Cerebellar nuclear complex (tissue), 1 donor: Measurements from ENCODE around the gene HMOX1.
"Not testable (repeated sequence)": the region's sequence is repeated elsewhere in the genome, so short reads cannot be mapped to it uniquely, and the experiment has no call there.

Source experiments
- DNase-seq, 2 experiments: peaks; one replicate each; lab custom pipeline; 2025; lab: John Stamatoyannopoulos, UW

The HMOX1 gene

DNA sequence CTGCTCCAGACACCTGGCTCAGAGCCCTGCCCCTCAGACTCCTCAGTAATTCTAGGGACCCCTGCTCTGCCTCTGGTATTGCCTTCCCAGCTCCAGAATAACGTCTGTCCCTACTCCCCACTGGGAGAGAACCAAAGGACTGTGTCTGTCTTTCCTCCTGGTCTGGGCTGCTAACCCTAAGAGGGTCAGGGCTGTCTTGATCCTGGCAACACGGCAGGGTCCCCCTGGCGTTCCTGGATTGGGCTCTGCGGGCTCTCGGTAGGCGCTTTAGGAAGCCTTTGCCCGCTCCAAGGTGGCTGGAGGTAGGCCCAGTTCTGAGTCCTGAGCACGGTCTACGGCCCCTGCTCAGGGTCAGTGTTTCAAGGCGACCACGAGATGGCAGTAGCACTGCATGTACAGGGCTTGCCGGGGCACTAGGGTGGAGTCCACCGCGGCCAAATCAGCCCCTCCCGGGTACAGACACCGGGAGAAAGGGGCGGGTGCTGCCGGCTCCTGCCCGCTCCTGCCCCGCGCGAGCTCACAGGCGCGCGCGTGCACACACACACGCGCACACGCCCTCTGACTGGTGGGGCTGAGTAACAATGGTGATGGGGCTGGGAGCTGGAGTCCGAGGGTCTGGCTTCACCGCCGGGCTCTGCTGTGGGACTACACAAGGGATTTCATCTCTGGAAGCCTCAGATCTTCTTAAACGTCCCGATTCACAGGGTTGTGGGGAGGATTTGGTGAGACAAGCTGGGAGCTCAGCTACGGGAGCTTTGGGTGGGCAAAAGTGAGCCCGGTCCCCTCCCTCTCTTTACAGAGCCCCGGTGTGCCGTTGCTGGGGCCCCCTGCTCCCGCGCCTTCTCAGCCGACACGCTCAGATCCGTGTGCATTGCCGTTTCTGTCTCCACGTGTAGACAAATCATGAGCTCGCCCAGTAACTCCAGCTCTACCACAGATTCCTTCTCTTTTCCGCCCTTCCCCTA lies 30.1 kb upstream of the HMOX1 start:
- peak; percentile 47 to 88 for DNase-seq

GRCh38 chr22:35352214-35353111 lies 28.4 kb upstream of the HMOX1 start:
- no peak for DNase-seq

- DNase-seq: no peak
Measured at GRCh38 chr22:35353318-35353717, 27.6 kb upstream of the HMOX1 start.

DNA sequence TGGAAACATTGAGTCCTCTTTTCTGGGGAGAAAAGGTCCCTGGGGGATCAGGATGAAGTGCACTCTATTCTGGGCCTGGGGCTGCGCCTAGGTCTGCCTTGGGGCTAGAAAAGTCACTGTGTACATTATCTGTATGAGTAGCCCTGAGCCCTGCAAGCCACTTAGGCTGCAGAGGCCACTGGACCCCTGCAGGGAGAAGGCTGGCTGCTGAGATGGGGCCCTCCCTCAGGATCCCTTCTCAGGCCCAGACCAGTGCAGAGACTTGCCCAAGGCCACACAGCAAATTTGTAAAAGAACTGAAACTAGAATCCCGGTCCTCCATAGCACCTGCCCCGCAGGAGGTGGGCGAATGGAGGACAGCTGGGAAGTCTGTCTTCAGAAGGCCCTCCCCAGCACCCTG lies 26.8 kb upstream of the HMOX1 start:
- DNase-seq: no peak

DNA sequence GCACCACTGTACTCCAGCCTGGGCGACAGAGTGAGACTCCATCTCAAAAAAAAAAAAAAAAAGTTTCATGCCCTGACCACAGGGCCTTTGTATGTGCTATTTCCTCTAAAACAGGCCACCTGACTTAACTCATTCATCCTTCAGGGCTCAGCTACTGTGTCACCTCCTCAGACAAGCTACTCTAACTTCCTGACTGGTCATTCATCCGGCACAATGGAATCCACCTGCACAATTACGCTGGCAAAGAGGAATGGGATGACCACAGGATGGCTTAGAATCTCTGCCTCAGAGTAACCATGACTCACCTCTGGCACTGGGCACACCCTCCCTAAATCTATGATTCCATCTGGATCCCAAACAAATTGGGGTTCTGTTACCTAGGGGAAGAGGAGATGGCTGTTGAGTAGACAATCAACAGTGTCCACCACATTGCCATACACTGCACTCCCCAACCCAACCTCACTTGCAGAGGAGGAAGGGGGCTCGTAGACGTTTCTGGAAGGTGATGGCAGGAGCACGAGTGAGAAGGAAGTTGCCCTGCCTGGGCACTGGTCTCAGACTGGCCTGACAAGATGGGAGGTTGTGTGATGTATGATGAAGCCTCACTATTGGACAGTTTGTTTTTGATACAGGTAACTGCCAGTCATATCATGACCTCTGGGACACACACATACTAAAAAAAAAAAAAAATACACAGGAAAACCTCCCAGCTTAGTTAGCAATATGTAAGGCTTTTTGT lies 22.8 kb upstream of the HMOX1 start:
- no peak for DNase-seq

- DNase-seq: no peak
Measured at GRCh38 chr22:35359380-35360065, 21.4 kb upstream of the HMOX1 start.

GRCh38 chr22:35361001-35361558 lies 19.8 kb upstream of the HMOX1 start:
- no peak for DNase-seq

- DNase-seq: no peak
Measured at GRCh38 chr22:35363566-35364086, 17.3 kb upstream of the HMOX1 start.

GRCh38 chr22:35364230-35364629 lies 16.7 kb upstream of the HMOX1 start:
- DNase-seq: not testable (repeated sequence)

DNA sequence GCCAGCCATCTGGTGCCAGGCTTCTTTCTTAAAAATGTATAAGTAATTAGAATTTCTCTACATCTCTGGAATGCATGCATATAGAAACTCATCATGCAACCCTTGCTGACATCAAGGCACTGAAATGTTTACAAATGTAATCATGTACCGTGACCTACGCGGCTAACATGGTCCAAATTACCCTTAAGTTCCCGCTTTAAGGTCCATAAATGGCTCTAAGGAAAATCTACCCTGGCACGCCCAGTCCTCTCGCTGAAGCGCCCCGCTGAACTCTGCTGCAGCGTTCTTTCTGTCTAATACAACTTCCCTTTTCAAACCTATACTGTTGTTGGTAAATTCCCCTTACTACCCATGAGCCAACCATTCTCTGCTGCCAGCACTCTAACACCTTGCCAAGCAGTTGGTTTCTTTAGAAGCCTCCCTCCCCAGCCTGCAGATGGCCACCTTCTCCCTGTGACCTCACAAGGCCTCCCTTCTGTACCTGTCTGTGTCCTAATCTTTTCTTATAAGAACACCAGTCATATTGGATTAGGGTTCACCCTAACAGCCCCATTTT lies 13.5 kb upstream of the HMOX1 start:
- no peak for DNase-seq

DNA sequence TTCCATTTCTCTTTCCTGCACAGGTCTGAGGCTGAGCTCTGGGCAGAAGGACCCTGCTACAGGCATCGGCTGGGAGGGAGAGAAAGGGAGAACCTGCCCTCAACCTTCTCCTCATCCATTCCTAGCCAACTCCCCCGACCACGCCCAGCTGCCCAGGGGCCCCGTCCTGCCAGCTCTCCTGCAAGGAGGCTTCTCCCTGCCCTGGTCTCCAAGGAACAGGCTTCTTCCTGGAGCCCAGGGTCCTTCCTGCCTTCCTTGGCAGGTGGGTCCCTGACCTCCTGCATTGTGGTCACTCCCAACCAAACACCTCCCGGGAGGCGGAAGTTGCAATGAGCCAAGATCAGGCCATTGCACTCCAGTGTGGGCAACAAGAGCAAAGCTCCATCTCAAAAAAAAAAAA lies 12.5 kb upstream of the HMOX1 start:
- DNase-seq: no peak

- DNase-seq: no peak
Measured at GRCh38 chr22:35369996-35370395, 10.9 kb upstream of the HMOX1 start.

DNA sequence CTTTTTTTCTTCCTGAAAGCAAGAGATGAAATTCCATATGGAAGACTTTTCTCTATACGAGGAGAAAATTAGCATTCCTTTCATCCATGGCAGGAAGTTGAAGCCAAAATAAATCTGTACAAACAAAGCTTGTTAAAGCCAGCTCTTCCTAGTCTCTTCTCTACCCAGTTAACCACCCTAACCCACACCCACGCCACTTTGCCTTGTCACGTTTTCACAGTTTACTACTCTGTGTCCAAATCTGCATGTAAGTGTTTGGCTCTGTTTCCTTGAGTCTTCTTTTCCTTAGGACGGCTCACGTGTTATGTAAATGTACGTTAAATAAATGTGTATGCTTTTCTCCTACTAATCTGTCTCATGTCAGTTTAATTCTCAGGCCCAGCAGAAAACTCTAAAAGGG lies 7.1 kb upstream of the HMOX1 start:
- no peak for DNase-seq

DNA sequence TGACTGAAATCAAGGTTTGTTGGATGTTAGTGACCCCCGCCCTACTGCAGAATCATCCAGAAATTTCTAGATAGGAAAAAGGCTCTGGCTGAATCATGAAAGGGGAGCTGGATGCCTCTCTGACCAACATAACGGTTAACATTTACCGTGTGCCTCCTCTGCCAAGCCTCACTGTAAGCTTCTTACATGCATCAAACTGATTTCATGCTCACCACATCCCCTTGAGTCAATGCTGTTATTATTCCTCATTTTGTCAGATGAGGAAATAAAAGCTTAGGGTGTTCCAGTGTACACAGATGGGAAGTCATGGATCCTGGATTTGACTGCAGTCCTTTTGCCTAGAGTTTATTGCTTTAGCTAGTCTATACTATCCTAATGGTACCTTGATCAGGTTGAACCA lies 5.9 kb upstream of the HMOX1 start:
- no peak for DNase-seq

DNA sequence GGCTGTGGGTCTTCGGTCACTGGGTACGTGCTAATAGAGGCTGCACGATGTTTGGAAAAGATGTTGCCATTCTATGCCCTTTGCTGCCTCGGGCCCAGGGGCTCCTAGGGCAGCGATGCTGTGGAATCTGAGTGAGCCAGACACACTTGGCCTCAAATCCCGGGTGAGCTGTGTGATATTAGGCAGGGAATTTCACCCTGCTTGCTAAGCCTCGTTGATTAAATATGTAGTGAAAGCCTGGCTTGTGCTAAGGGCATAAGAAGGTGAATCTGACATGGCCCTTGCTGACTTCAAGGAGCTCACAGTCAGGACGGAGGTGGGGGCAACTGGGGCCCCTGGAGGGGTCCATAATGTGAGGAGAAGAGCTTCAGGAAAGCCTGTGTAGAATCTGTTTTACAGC lies 5.4 kb upstream of the HMOX1 start:
- DNase-seq: no peak

DNA sequence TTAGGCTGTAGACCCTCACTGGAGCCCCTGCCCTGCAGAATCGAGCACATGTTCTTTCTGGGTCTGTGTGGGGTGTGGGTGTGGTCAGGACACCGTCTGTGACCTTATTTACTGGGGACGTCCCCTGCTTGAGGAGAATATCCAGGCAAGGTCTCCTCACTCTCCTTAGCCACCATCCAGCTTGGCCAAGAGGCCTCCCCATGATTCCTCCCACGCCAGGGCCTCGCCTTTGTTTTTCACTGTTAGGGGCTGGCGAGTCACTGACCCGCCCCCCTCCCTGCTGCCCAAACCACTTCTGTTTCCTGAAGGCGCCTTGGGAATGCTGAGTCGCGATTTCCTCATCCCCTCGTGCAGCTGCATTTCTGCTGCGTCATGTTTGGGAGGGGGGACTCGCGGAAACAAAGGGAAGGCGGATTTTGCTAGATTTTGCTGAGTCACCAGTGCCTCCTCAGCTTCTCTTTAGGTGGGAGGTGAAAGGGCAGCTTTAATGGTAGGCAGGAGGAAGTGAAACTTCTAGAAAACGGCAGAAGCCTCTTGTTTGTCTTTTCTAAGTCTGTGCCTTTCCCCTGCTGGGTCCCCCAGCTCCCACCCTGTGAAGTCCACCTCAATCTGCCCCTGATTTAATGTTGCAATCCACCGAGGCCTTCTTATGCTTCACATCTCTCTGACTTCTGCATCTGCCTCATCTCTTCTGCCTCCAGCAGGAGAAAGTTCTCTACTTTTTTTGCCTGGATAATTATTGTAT lies 4.0 kb upstream of the HMOX1 start:
- no peak for DNase-seq

DNA sequence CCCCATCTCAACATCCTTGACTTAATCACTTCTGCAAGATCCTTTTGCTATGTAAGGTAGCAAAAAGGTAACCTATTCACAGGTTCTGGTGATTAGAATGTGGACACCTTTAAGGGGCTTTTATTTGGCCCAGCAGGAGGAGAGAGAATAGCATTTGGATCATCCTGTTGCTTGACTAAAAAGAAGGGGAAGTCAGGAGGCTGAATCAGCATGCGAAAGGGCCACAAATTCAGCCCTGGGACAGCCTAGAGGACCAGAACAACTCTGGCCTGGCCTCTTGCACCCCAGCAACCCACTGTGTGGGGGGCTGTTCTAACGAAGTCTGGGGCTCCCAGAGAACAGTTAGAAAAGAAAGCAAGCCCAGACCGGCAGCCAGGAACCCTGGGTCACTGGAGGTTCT lies 3.2 kb upstream of the HMOX1 start:
- DNase-seq: no peak

- DNase-seq: no peak
Measured at GRCh38 chr22:35378621-35379020, 2.3 kb upstream of the HMOX1 start.

DNA sequence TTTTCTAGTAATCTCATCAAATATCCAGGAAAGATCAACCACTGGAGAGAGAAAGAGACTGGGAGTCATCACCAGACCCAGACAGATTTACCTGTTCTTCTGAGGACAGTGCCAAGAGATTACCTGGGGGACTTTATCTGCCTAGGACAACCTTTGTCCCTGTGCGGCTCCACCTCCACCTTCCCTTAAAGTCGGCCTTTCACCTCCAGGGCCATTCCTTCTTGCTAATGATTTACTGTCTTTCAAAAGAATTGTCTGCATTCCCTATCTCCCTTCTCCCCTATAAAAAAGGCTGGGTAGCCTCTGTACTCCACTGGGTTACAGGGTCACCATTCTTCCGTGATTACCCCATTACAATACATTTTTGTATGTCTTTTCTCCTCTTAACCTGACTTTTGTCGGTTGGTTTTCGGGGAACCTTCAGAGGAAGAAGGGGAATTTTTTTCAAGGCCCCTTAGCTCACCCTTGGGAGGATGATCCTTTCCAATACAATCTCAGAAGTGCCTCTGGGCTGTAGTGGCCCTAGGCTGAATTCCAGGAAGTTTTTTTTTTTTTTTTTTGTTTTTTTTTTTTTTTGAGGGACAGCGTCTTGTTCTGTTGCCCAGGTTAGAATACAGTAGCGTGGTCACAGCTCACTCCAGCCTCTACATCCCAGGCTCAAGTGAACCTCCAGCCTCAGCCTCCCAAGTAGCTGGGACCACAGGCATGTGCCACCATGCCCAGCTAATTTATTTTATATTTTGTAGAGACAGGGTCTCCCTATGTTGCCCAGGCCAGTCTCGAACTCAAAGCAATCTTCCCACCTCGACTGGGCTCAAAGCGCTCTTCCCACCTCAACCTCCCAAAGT lies 1.5 kb upstream of the HMOX1 start:
- no peak for DNase-seq
